ENCODE results near the gene VAV3.
"Not testable (repeated sequence)": the region's sequence is repeated elsewhere in the genome, so short reads cannot be mapped to it uniquely, and the experiment has no call there.

The VAV3 gene

DNA sequence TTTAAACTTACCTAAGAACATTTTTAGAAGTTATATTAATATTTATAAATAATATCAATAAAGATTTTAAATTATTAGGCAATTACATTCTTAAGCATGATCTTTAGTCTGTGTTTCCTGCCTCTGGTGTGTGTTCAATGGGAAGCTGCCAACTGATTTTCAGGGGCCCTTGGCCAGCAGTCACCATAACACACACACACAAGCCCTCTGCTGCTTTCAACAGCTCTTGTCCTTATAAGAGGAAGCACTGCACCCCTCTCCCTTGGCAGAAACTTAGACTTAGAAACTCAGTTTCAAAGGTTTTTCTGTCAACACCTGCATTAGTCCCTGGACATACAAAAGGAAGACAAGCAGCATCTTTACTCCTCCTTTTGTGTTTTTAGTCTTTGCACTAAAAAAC is 81.4 kb downstream of the VAV3 start:
- DNase-seq = peak; percentile 43

DNA sequence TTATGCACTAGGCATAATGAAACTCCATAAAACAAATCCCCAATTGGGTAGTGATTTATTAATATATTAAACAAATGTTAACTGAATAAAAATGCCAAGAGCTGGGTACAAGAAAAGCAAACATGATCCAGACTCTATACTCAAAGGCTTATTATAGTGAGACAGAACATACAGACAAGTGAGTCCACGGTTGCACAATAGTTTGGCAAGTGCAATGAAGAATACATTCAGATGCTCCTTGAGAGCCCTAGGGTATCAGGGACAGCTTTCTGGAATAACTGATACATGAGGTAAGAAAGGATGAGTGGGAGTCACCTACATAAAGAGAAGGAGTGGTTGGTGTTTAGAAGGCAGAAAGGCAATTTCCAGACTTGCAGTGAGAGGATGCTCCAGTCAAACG is 85.1 kb downstream of the VAV3 start:
- no peak for DNase-seq

DNA sequence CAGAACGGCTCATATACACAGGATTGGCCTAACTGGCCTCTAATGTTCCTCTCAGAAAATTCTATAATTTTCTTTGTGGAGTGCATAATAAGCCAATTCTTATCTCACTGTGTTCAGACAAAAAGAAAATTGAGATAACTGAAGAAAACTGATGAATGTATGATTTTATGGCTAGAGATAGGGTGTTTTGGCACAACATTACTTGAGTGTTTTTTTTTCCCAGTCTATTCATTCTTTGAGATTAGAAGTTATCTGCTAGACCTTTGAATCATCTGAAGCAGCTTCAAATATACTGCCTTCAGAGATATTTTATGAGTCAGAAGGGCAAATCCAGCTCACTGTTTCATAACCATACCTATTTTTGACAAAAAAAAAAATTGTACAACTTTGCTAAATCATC is 85.6 kb downstream of the VAV3 start:
- DNase-seq = no peak

DNA sequence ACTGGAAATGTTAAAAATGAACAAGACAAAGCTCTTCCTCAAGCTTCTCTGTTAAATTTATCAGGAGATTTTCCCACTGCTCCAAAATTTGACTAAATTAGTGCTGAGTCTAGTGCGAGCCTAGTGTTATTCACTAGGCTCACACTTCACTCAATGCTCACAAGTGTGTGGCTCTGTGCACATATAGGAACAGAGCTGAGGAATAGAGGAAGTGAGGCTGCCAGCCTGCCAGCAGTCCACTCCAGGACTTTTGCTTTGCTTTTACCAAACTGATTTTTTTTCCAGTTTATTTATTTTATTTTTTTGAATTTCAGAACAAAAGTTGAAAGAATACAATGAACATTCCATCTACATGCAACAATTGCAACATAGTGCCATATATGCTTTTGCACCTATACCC is 87.2 kb downstream of the VAV3 start:
- DNase-seq = peak; percentile 44

DNA sequence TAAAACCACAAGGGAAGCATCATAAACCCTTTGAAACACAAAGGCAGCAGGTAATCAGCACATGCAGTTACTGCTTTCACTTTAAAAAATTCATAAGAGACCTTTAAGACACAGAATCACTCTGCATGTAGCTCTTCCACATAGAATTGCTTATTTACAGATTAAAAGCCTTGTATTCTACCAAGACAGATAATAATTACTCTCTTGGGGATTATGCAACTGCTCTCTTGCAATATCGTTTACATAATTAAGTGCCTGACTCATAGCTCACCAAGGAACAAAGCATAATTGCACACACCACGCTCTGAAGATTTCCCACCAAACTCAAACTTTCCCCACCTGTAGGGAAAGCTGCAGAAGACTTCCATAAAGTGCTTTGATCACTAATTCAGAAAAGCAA is 87.9 kb downstream of the VAV3 start:
- peak; percentile 75 for DNase-seq

DNA sequence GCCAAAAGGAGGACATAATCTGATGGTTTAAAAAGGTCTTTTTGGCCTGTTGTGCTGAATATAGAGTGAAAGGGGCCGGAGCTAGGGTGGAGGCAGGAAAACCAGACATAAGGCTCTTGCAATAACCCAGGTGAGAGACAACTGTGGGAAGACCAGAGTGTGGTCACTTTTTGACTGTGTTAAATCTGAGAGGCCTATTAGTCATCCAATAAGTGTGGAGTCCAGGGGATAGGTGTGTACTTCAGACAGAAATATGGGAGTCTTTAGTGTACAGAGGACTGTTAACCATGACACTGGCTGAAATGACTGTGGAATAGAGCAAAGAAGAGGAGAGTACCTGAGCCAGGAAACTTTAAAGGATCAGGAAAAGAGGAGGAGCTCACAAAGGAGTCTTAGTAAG is 89.3 kb downstream of the VAV3 start:
- DNase-seq = no peak

DNA sequence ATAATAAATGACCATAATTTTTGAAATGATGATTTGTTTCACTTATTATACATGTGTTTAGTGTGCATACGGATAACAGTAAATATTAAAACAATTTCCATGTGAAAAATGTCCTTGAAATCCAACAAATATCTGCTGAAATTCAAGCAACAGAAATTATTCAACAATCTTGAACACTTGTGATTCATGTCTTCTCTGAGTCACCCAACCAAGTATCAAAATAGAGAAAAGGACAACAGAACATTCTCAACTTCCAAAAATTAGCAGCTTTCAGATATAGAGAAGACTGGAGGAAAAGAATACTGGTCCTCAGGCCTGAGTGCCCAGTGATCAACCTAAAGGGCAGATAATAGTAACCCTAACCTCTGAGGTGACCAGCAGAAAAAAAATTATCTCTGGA is 90.8 kb downstream of the VAV3 start:
- no peak for DNase-seq

DNA sequence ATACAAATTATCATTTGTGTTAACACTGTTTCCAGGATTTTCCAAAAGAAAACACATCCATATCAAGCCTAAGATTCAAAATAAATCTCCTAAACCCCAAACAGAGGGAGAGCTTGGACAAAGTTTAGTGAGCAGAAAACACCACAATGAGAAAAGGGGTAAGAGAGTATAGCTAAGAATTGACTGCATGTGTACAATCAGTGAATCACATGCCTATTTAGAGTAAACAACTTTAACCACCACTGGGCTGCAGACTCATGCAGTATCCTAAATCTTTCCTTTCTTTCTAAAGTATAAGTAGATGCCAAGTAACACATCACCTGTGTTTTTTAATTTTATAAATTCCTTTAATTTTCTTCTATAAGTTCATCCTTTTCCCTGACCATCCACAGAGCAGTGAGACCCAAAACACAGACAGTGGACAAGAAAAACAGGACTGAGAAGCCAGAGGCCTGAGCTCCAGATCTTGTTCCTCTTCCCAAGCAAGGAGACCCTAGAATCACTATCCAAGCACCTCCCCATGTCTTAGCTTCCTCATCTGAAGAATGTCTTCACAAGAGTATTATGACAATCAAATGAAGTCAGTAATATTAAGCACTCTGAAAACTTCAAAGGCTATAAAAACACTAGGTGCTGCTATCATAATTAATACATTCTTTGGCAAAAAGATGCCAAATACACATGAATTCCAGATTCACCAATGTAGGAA is 93.1 kb downstream of the VAV3 start:
- no peak for DNase-seq

DNA sequence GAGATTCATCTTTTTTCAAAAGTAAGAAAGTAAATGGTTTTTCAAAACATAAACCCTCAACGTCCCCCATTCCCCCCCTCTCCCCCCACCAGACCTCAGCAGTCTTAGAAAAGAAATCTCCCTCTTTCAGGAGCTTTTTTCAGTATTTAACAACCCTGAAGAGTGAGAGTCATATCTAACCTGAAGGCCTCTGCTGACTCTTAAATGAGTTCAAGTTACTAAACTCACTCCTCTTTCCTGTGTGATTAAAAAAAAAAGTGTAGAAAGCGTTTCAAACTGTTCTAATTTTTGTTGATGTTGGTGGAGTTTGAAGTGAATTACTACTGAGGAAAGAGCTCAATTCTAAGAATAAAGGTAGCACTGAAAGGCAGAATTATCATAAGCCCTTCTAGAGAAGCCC is 93.7 kb downstream of the VAV3 start:
- DNase-seq = no peak

DNA sequence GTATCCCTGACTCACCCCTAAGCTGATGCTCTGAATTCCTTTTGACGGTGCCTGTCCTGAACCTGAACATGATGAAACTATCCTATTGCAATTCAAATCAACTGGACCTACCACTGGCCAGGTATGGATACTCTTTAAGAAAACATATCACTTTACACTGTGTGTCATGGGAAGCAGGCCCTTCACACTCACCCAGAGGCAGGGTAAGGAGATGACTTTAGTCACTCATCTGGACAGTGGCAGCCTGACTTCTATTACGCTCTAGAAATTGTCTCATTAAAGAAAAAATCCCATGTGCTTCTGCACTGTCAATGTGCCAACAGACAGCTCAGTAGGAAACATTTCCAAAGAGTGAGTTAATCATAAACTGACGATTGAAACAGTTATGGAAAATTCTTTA is 94.3 kb downstream of the VAV3 start:
- no peak for DNase-seq

DNA sequence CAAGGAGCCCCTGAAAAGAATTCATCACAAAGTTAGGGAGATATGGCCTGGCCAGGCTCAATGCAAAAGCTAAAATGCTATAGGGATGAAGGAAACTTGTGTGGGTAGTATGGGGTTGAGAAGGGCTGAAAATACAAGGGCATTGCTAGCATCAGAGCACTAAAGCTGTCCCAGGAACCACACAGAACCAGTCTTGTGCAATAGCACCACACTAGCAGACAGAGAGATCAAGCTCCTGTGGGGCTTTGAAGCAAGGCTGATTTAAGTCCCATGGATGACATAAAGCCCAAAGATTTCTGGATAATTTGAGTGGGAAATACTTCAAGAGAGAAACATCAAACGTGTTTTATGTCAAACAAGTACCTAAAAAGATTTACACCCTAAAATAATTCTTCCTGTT is 97.1 kb downstream of the VAV3 start:
- no peak for DNase-seq

DNA sequence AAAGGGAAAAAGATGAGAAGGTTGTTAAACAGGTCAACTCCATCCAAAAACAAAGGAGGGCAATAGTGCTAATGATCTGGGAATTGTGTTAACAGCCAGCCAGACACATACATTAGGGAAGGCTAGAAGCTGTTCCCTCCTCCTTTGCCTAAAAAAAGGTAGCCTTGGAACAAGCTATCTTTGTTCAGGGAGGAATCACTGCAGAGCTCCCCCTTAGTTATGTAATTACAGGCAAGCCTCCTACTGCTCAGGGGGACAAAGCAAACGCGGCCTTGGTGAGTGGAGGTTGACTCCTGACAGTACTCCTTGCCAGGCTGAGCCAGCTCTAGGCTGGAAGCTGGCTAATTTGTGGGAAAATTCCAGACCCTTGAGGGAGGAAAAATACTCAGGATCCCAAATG is 97.6 kb downstream of the VAV3 start:
- DNase-seq = no peak

DNA sequence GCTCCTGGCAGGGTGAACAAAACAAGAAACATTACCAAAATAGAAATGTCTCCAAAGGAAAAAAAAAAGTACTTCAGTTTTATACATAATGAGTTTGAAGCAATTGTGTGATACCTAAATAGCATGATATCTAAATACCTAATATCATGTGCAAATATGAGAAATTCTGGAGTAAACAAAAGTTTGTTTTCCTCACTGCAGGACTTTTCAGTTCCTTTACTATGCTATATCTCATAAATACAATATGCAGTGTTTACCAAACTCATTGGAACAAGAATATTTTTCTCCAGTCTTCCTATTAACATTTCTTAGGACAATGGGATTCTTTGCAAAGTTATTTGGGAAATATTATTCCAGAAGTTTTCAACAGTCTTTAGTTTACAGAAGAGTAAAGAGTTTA is 98.1 kb downstream of the VAV3 start:
- no peak for DNase-seq

DNA sequence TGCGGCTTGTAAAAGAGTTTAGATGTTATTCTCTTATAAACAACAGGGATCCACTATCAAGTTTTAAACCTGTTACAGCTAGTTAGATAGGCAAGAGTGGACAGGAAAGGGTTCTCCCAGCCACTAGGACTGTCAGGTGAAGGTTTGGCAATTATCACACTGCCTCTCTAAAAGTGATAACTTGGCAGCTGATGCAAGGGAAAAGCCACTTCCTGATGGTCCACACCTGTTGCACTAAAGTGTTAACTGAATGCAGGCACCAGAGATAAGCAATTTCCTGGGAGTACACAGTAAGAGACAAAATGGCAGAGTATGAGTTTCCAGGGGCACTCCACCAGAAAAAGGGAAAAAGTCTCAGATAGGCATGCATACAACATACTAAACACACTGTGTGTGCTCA is 99.4 kb downstream of the VAV3 start:
- DNase-seq = peak; percentile 40

DNA sequence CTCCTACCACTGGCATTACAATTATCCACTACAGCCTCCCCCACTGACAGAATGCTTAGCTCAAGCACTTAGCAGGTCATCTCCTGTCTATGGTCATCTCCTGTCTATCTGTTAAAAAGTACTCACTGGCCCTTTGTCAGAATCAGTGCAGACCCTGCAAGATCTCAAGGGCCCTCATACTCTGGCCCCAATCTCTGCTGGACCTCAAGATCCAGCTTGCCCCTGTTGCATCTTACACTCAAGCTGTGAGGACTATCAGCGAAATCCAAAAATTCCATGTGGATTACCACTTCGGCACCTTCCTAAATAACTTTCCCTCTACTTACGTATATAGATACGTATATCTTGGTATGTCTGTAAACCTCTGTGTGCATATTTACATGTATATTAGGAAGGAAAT is 101.6 kb downstream of the VAV3 start:
- no peak for DNase-seq

DNA sequence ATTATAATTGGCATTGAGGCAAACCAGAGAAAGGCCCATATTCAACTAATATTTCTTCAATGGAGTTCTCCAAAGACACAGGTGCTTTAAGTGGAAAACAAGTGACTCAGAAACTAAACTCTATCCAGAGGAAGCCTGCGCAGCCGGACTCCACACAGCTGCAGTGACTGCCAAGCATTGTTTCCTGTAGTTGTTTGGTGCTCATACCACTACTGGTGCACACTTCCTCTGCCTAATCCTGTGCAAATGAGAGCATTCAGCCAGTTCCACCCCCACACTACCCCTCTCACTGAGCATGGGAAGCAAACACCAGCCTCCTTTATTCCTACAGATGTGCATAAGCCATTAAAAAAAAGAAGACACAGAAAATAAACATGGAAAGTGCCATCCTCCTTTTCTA is 102.9 kb downstream of the VAV3 start:
- DNase-seq = peak; percentile 26

DNA sequence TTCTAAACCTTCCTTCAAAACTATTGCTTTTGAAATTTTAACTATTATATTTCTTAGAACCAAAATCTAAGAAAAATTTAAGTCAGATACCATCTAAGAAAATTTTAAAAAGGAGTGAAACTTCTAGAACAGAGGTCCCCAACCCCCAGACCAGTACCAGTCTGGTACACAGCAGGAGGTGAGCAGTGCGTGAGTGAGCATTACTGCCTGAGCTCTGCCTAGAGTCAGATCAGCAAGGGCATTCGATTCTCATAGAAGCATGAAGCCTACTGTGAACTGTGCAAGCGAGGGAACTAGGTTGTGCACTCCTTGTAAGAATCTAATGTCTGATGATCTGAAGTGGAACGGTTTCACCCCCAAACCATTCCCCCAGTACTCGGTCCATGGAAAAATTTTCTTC is 106.7 kb downstream of the VAV3 start:
- DNase-seq = no peak

DNA sequence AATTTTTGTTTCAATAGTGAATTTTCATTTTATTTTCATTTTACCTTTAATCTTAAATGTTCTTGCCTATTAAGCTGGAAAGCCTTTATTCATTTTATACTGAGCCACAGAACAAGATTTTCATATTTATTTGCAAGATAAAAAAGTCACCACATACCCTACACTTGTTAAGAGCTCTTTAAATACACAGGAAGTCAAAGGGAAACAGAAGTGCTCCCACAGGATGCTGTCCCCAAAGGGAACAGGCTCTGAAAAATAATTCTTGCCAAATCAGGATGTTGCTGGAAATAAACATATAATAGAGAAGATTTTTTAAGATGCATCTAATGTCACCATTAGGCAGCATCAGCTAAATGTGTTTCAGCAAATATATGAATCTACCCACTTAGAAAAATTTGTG is 113.6 kb downstream of the VAV3 start:
- DNase-seq = no peak

DNA sequence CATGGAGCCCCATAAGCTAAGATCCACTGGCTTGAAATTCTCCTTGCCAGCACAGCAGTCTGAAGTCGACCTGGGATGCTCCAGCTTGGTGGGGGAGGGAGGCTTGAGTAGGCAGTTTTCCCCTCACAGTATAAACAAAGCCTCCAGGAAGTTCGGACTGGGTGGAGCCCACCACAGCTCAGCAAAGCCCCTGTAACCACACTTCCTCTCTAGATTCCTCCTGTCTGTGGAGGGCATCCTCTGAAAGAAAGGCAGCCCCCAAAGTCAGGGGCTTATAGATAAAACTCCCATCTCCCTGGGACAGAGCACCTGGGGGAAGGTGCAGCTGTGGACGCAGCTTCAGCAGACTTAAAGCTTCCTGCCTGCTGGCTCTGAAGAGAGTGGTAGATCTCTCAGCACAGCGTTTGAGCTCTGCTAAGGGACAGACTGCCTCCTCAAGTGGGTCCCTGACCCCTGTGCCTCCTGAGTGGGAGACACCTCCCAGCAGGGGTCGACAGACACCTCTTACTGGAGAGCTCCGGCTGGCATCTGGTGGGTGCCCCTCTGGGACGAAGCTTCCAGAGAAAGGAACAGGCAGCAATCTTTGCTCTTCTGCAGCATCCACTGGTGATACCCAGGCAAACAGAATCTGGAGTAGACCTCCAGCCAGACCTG is 120.3 kb downstream of the VAV3 start:
- DNase-seq = not testable (repeated sequence)

DNA sequence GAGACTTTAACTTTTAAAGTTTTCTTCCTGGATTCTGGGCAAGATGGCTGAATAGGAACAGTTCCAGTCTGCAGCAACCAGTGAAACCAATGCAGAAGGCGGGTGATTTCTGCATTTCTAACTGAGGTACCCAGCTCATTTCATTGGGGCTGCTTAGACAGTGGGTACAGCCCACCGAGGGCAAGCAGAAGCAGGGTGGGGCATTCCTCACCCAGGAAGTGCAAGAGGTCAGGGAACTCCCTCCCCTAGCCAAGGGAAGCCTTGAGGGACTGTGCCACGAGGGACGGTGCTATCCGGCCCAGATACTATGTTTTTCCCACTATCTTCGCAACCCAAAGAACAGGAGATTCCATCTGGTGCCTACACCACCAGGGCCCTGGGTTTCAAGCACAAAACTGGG is 121.0 kb downstream of the VAV3 start:
- DNase-seq = no peak

DNA sequence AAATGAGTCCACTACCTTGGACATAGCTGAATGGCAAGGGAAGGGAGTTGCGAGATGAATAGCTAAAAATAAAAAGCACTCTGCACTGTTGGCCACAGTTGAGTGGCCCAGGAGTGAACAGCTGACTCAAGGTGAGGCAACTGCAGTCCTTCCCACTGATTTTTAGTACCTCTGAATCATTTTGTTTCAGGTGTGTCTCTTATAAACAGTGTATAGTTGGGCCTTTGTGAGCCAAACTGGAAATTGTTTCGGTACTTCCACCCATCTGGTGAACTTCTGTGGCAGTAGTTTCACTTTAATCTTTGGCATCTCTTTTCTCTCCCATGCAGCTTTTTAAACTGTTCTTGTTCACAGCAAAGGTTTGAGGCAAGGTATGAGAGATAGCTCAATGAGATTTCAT is 122.7 kb downstream of the VAV3 start:
- no peak for DNase-seq

DNA sequence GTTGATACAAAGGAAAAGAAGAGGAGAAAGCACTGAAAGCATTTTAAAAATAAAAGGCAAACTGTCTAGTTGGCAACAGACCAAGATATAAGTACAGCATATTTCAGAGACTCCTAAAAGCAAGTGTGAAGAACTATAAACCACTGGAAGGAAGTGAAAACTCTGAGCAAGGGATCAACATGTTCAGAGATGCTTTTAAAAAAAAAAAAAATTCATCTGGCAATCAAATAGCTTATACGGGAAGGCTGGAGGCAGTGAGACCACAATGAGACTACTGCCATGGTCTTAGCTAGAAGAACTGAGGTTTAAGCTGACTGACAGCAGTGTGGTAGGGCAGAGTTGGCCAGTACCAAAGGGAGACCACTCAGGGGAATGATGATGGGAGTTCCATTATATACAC is 124.3 kb downstream of the VAV3 start:
- no peak for DNase-seq

DNA sequence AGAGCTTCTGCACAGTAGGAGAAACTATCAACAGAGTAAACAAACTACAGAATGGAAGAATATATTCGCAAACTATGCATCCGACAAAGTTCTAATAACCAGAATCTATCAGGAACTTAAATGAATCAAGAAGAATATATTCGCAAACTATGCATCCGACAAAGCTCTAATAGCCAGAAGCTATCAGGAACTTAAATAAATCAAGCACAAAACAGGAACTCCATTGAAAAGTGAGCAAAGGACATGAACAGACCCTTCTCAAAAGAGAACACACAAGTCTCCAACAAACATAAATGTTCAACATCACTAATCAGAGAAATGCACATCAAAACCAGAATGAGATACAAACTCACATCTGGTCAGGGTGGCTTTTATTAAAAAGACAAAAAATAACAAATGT is 126.9 kb downstream of the VAV3 start:
- no peak for DNase-seq

DNA sequence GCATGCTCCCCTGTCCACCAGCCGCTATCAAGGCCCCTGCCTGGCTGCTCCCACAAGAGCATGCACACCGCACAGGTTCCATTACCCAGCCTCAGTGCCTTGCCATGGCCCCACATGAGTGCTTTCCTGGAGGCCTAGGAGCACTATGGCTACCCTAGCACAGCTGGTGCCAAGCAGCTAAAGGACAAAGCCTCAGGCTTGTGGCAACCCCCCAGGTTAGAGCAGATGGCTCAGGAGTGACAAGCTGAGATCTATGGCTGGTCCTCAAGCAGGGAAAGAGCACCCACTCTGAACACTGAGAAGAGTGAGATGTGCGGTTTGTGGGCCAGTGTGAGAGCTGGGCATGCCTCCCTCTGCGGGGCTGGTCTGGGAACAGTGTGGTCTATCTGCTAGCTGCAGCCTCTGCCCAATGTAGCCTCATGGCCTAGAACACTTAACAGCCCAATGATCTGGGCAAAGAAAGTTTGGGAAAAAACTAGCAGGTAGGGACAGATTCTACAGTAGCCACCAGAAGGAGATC is 129.8 kb downstream of the VAV3 start:
- DNase-seq = no peak

DNA sequence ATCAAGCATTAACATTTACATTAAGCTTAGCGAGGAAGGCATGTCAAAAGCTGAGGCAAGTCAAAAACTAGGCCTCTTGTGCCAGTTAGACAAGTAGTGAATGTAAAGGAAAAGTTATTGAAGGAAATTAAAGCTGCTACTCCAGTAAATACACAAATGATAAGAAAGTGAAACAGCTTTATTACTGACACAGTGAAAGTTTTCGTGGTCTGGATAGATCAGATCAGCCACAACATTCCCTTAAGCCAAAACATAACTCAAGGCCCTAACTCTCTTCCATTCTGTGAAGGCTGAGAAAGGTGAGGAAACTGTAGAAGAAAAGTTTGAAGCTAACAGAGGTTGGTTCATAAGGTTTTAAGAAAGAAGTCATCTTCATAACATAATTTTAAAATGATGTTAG is 131.9 kb downstream of the VAV3 start:
- no peak for DNase-seq

Data from GF-D8 (cell line).